HepG2 (cell line): ENCODE data around the gene UQCC2. TPM values are rescaled to one million over a fixed set of nuclear protein-coding genes. Genes with fewer than 3 reads are reported as not detected.

Source experiments
- DNMT3B ChIP-seq: conservative IDR thresholded peaks from 2 replicates; pipeline ENCODE4 v1.6.1; 2016; ENCODE audit warnings: missing biosample characterization, control low read depth
- ETV6 ChIP-seq: sonication (generic); formaldehyde crosslinking; conservative IDR thresholded peaks from 2 replicates; pipeline ENCODE4 v1.4.0; 2020; ENCODE audit warnings: missing genetic modification reagents
- ISL2 ChIP-seq: sonication (generic); formaldehyde crosslinking; IDR thresholded peaks from 2 replicates; pipeline ENCODE4 v1.5.0; 2020; ENCODE audit warnings: missing genetic modification reagents
- ISX ChIP-seq: sonication (generic); formaldehyde crosslinking; conservative IDR thresholded peaks from 2 replicates; pipeline ENCODE4 v1.5.0; 2020; ENCODE audit warnings: missing genetic modification reagents
- KAT8 ChIP-seq: IDR thresholded peaks from 2 replicates; pipeline ENCODE4 v1.6.1; 2016; ENCODE audit warnings: missing genetic modification reagents, missing compliant biosample characterization
- KLF16 ChIP-seq, 2 experiments: sonication (generic) in 1 of 2; formaldehyde crosslinking in 1 of 2; IDR thresholded peaks; 2 replicates each; pipeline versions ENCODE4 v1.6.1 to v1.8.0; 2016 to 2023; ENCODE audit warnings: missing genetic modification reagents in 2 of 2, missing compliant biosample characterization in 1 of 2
- MATR3 ChIP-seq: sonication (generic); formaldehyde crosslinking; IDR thresholded peaks from 2 replicates; pipeline ENCODE4 v1.4.0; 2020; ENCODE audit warnings: missing genetic modification reagents
- MYNN ChIP-seq: sonication (generic); formaldehyde crosslinking; IDR thresholded peaks from 2 replicates; pipeline ENCODE4 v1.4.0; 2020; ENCODE audit warnings: mild to moderate bottlenecking, low read depth, missing genetic modification reagents
- NR2F2 ChIP-seq: IDR thresholded peaks from 2 replicates; pipeline ENCODE4 v1.6.1; 2012; ENCODE audit warnings: low read depth, inconsistent platforms, borderline replicate concordance
- PTBP1 ChIP-seq: fragments of 200-400 bp; formaldehyde crosslinking; IDR thresholded peaks from 2 replicates; pipeline ENCODE4 v1.6.1; 2018; ENCODE audit warnings: low read length, low read depth; ENCODE audit not compliant: poor library complexity, severe bottlenecking
- SIN3A ChIP-seq: IDR thresholded peaks from 2 replicates; pipeline ENCODE4 v1.6.1; 2011; ENCODE audit warnings: low read depth, mild to moderate bottlenecking, control low read depth, low read length, borderline replicate concordance
- SIX4 ChIP-seq: sonication (generic); formaldehyde crosslinking; IDR thresholded peaks from 2 replicates; pipeline ENCODE4 v1.4.0; 2020; ENCODE audit warnings: missing genetic modification reagents
- ZBTB3 ChIP-seq: sonication (generic); formaldehyde crosslinking; IDR thresholded peaks from 2 replicates; pipeline ENCODE4 v1.4.0; 2020; ENCODE audit warnings: low read depth, mild to moderate bottlenecking, moderate library complexity, missing genetic modification reagents, borderline replicate concordance
- ZBTB42 ChIP-seq: sonication (generic); formaldehyde crosslinking; IDR thresholded peaks from 2 replicates; pipeline ENCODE4 v1.5.0; 2020; ENCODE audit warnings: mild to moderate bottlenecking, missing genetic modification reagents
- ZBTB7A ChIP-seq: sonication (generic); formaldehyde crosslinking; IDR thresholded peaks from 2 replicates; pipeline ENCODE4 v1.8.0; 2022; ENCODE audit warnings: mild to moderate bottlenecking, missing genetic modification reagents
- ZKSCAN1 ChIP-seq: fragments of 150-350 bp; IDR thresholded peaks from 2 replicates; pipeline ENCODE4 v1.6.1; 2014; ENCODE audit warnings: low read length
- ZMAT3 ChIP-seq: sonication (generic); formaldehyde crosslinking; conservative IDR thresholded peaks from 2 replicates; pipeline ENCODE4 v1.7.0; 2021; ENCODE audit warnings: missing genetic modification reagents
- ZNF224 ChIP-seq: sonication (generic); formaldehyde crosslinking; IDR thresholded peaks from 2 replicates; pipeline ENCODE4 v1.5.0; 2020; ENCODE audit warnings: mild to moderate bottlenecking, missing genetic modification reagents
- ZNF274 ChIP-seq: sonication (generic); formaldehyde crosslinking; IDR thresholded peaks from 2 replicates; pipeline ENCODE4 v1.5.1; 2020; ENCODE audit warnings: mild to moderate bottlenecking, missing genetic modification reagents
- ZNF549 ChIP-seq: sonication (generic); formaldehyde crosslinking; IDR thresholded peaks from 2 replicates; pipeline ENCODE4 v1.5.0; 2020; ENCODE audit warnings: missing genetic modification reagents
- ZNF577 ChIP-seq: sonication (generic); formaldehyde crosslinking; IDR thresholded peaks from 2 replicates; pipeline ENCODE4 v1.4.0; 2020; ENCODE audit warnings: mild to moderate bottlenecking, low read depth, missing genetic modification reagents, borderline replicate concordance
- ZNF629 ChIP-seq: sonication (generic); formaldehyde crosslinking; conservative IDR thresholded peaks from 2 replicates; pipeline ENCODE4 v1.5.0; 2020; ENCODE audit warnings: missing genetic modification reagents
- ZNF841 ChIP-seq: sonication (generic); formaldehyde crosslinking; IDR thresholded peaks from 2 replicates; pipeline ENCODE4 v1.8.1; 2023; ENCODE audit warnings: missing genetic modification reagents, borderline replicate concordance
- polyA plus RNA-seq, 8 experiments: library from polyadenylated mRNA; depleted of rRNA in 3 of 8; stranded (reverse) in 7 of 8; unstranded in 1 of 8; fragments of >200 nt; fragmentation: Illumina TruSeq in 4 of 8; extraction: Trizol in 4 of 8; gene quantifications; 2 replicates each; pipeline versions ENCODE4 v1.2.1 to v1.2.3, GENCODE V29; 2011 to 2016; ENCODE audit warnings: low read depth in 4 of 8, missing spikeins in 1 of 8, mixed read lengths in 1 of 8; ENCODE audit not compliant: insufficient read depth in 1 of 8
- total RNA-seq, 5 experiments: library from RNA; depleted of rRNA; stranded (reverse); fragments of >200 nt; fragmentation: Illumina TruSeq; extraction: Trizol; gene quantifications; 2 replicates each; pipeline ENCODE4 v1.2.3, GENCODE V29; 2016; ENCODE audit warnings: low read depth in 1 of 5
- TF ChIP-seq, protein P1 (sequence below): fragments of 450-650 bp; IDR thresholded peaks from 2 replicates; pipeline ENCODE4 v1.6.1; 2017
- TF ChIP-seq, protein P2 (sequence below): IDR thresholded peaks from 2 replicates; pipeline ENCODE4 v1.6.1; 2018; ENCODE audit warnings: missing genetic modification reagents, mild to moderate bottlenecking, missing compliant biosample characterization
- TF ChIP-seq, protein P3 (sequence below): fragments of 450-650 bp; IDR thresholded peaks from 2 replicates; pipeline ENCODE4 v1.6.1; 2016

The UQCC2 gene
- total and polyA plus RNA-seq, 2 of the 13 experiments (the other 11 are each of a cell fraction or from before 2014, with no cell fraction given), result 82.4 to 238 TPM

DNA sequence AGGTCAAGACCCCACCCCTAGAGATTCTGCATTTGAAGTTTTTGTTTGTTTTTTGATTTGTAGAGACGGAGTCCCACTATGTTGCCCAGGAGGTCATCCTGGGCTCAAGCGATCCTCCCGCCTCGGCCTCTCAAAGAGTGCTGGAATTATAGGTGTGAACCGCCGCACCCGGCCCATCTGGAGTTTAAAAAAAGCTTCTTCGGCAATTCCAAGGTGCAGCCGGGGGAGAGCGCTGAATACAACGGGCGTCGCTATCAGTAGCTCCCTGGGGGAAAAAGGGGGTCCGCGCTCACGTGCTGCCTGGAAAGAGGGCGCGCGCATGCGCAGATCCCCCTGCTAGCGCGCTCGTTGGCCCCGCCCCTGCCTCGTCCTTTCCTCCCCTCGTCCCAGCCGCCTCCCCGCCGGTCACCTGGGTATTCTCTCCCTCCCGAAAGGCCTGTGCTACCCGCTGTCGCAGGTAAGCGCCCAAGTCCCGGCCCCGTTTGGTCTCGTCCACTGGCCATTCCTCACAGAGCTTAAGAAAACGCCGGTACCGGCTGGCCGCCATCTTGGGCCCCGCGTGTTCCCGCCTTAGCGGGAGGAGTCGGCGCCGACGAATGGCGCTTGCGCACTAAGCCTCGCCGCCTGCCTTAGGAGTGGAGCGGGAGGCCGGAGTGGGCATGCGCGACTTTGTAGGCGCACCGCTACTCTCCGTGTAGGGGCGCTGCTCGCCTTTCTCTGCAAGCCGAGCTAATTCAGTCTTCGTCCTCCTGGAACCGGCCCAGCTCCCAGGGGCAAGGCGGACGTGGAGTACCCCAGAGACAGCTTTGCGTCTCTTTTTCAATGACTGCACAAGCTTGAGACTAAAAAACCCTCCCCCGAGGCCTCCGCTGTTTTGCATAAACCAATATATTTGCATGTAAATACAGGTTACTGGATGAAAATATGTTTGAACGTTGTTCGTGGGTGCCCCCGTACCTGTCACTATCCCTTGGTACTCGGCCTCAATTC, at the start of gene UQCC2 (continued):
- TF ChIP-seq, protein P1, sequence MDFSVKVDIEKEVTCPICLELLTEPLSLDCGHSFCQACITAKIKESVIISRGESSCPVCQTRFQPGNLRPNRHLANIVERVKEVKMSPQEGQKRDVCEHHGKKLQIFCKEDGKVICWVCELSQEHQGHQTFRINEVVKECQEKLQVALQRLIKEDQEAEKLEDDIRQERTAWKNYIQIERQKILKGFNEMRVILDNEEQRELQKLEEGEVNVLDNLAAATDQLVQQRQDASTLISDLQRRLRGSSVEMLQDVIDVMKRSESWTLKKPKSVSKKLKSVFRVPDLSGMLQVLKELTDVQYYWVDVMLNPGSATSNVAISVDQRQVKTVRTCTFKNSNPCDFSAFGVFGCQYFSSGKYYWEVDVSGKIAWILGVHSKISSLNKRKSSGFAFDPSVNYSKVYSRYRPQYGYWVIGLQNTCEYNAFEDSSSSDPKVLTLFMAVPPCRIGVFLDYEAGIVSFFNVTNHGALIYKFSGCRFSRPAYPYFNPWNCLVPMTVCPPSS, result no peak
- TF ChIP-seq ZBTB7A, result peak; percentile 71
- no peak for TF ChIP-seq ZNF577 (CRISPR knock-in tag)
- TF ChIP-seq KLF16 (CRISPR knock-in tag; IDR thresholded peaks at IDR 0.05), result peak; percentile 77 to 95; a peak in 2 of 4 replicates
- TF ChIP-seq MYNN (CRISPR knock-in tag), result peak; percentile 94; the same call in 1 of the 2 replicates
- TF ChIP-seq PTBP1, result no peak
- TF ChIP-seq ZMAT3 (CRISPR knock-in tag), result peak; percentile 97
- TF ChIP-seq DNMT3B (CRISPR knock-in tag), result no peak
- TF ChIP-seq ZNF549 (CRISPR knock-in tag), result no peak
- no peak for TF ChIP-seq MATR3 (CRISPR knock-in tag)
- TF ChIP-seq, protein P2, sequence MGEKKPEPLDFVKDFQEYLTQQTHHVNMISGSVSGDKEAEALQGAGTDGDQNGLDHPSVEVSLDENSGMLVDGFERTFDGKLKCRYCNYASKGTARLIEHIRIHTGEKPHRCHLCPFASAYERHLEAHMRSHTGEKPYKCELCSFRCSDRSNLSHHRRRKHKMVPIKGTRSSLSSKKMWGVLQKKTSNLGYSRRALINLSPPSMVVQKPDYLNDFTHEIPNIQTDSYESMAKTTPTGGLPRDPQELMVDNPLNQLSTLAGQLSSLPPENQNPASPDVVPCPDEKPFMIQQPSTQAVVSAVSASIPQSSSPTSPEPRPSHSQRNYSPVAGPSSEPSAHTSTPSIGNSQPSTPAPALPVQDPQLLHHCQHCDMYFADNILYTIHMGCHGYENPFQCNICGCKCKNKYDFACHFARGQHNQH, result peak; percentile 65
- TF ChIP-seq SIN3A, result peak; percentile 81; the same call in 1 of the 2 replicates
- no peak for TF ChIP-seq ZKSCAN1
- TF ChIP-seq ETV6 (CRISPR knock-in tag), result peak; percentile 85
- TF ChIP-seq, protein P3, sequence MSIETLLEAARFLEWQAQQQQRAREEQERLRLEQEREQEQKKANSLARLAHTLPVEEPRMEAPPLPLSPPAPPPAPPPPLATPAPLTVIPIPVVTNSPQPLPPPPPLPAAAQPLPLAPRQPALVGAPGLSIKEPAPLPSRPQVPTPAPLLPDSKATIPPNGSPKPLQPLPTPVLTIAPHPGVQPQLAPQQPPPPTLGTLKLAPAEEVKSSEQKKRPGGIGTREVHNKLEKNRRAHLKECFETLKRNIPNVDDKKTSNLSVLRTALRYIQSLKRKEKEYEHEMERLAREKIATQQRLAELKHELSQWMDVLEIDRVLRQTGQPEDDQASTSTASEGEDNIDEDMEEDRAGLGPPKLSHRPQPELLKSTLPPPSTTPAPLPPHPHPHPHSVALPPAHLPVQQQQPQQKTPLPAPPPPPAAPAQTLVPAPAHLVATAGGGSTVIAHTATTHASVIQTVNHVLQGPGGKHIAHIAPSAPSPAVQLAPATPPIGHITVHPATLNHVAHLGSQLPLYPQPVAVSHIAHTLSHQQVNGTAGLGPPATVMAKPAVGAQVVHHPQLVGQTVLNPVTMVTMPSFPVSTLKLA, result peak; percentile 47; the same call in 1 of the 2 replicates
- TF ChIP-seq ISX, result no peak
- TF ChIP-seq ISL2 (CRISPR knock-in tag), result peak; percentile 55; the same call in 1 of the 2 replicates
- no peak; the same call in 1 of the 2 replicates for TF ChIP-seq NR2F2
- no peak for TF ChIP-seq ZBTB42 (CRISPR knock-in tag)
- TF ChIP-seq ZNF274, result peak; percentile 97
- TF ChIP-seq ZNF629 (CRISPR knock-in tag), result no peak
- TF ChIP-seq ZNF224 (CRISPR knock-in tag), result peak; percentile 84
- peak; percentile 91 for TF ChIP-seq KAT8
- TF ChIP-seq ZNF841 (CRISPR knock-in tag), result no peak
- TF ChIP-seq SIX4, result no peak; the same call in 1 of the 2 replicates
- TF ChIP-seq ZBTB3, result peak; percentile 94; the same call in 1 of the 2 replicates
